Stomach (tissue), 9 donors: ENCODE measurements around the gene AKR1B1. TPM values are rescaled to one million over a fixed set of nuclear protein-coding genes. Genes with fewer than 3 reads are reported as not detected.
"Not testable (repeated sequence)": the region's sequence is repeated elsewhere in the genome, so short reads cannot be mapped to it uniquely, and the experiment has no call there.

Experiments
- DNase-seq, 2 donors: peaks; one replicate each; pipeline versions ENCODE4 v3.0.0 to v3.0.0-alpha.2; 2013 to 2019
- H3K27ac ChIP-seq, 5 donors: fragments of 200-600 bp in 4 of 5; sonication (generic) in 4 of 5; one replicate each; pipeline ENCODE4 v1.5.1; 2013 to 2019; ENCODE audit warnings: mild to moderate bottlenecking in 1 of 5, moderate library complexity in 1 of 5
- H3K27me3 ChIP-seq, 3 donors: fragments of 200-600 bp; sonication (generic); one replicate each; pipeline ENCODE4 v1.5.1; 2017 to 2019; ENCODE audit warnings: mixed run types in 1 of 3
- H3K36me3 ChIP-seq, 4 donors: fragments of 200-600 bp; sonication (generic); 1 replicate in 3 of 4; 2 replicates in 1 of 4; pipeline ENCODE4 v1.5.1; 2016 to 2019
- H3K4me1 ChIP-seq, 4 donors: fragments of 200-600 bp; sonication (generic); one replicate each; pipeline ENCODE4 v1.5.1; 2016 to 2019
- H3K4me3 ChIP-seq, 4 donors: fragments of 200-600 bp; sonication (generic) in 3 of 4; one replicate each; pipeline ENCODE4 v1.5.1; 2016 to 2019; ENCODE audit warnings: mild to moderate bottlenecking in 1 of 4
- H3K9me3 ChIP-seq, 4 donors: fragments of 200-600 bp; sonication (generic); one replicate each; pipeline ENCODE4 v1.5.1; 2016 to 2019
- CTCF ChIP-seq, 7 experiments: fragments of 450-650 bp in 4 of 7; fragments of 200-600 bp in 3 of 7; sonication (generic) in 3 of 7; IDR thresholded peaks; one replicate each; pipeline ENCODE4 v1.5.1; 2016 to 2019; ENCODE audit warnings: antibody characterized with exemption in 7 of 7, control low read depth in 2 of 7, mild to moderate bottlenecking in 1 of 7
- EP300 ChIP-seq: sonication (generic); formaldehyde crosslinking; IDR thresholded peaks from one replicate; pipeline ENCODE4 v1.6.1; 2017; ENCODE audit warnings: antibody characterized with exemption
- POLR2A ChIP-seq, 4 donors: fragments of 450-650 bp; IDR thresholded peaks; one replicate each; pipeline ENCODE4 v1.6.1; 2016; ENCODE audit warnings: antibody characterized with exemption in 4 of 4, control low read depth in 2 of 4, mild to moderate bottlenecking in 1 of 4, moderate library complexity in 1 of 4
- POLR2AphosphoS5 ChIP-seq, 3 donors: sonication (generic); formaldehyde crosslinking; IDR thresholded peaks; one replicate each; pipeline ENCODE4 v1.6.1; 2016; ENCODE audit warnings: antibody characterized with exemption in 3 of 3
- WGBS, 5 donors: extraction: QIAGEN DNeasy Blood & Tissue Kit in 3 of 5; methylation state at CpG; one replicate each; pipeline versions ENCODE4 v1.1.5 to v1.1.7; 2013 to 2018; 5-methylcytosine and 5-hydroxymethylcytosine counted together
- intact Hi-C: fragments of 100-400 bp; cut with DNase I; formaldehyde crosslinking; loops from one replicate; pipeline ENCODE4 v1.15.1; 2023; ENCODE audit warnings: low total_unique reads
- polyA plus RNA-seq, 3 donors: library from polyadenylated mRNA; stranded (reverse); fragments of 200-250 nt; gene quantifications; one replicate each; pipeline ENCODE4 v1.2.3, GENCODE V29; 2013
- total RNA-seq, 5 donors: library from RNA; depleted of rRNA; stranded (reverse); fragments of >200 nt; gene quantifications; one replicate each; pipeline versions ENCODE4 v1.1.0 to v1.2.3, GENCODE V29; 2014 to 2016
- donor health status: healthy with polysubstance abuse.
- donor health status: Bipolar disorder and iron deficiency.
- donor health status: healthy.

AKR1B1 gene
- total and polyA plus RNA-seq, 8 donors = 2.9 to 186 (median 38.5) TPM

DNA sequence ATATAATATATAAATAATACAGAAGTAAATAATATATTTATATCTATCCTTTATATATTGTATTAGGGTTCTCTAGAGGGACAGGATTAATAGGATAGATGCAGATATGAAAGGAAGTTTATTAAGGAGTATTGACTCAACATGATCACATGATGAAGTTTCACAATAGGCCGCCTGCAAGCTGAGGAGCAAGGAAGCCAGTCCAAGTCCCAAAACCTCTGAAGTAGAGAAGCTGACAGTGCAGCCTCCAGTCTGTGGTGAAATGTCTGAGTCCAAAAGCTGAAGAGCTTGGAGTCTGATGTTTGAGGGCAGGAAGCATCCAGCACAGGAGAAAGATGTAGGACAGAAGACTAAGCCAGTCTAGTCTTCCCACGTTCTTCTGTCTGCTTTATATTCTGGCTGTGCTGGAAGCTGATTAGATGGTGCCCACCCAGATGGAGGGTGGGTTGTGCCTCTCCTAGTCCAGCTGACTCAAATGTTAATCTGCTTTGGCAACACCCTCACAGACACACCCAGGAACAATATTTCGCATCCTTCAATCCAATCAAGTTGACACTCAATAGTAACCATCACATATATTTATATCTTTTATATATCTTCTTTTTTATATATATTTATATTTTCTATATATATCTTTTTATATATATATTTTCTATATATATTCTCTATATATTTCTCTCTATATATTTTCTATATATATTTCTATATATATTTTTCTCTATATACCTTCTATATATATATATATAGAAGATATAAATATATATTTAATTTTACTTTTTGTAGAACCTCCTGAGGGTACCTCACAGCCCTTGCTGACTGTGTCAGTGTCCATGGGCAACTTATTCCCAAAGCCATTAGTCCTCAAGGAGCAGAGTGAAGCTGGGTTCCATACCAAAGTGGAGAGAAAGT lies 43.8 kb upstream of the AKR1B1 start:
- no peak for DNase-seq
- intact Hi-C loops = no loop called here
- Histone ChIP-seq H3K27me3 (peaks cover 0 to 3% (median 0%) of the 10 kb centered on the region in 3 donors), H3K27ac (peak overlapping the region in 1 of 5 donors; percentile 30), H3K9me3 (no peaks in the 10 kb centered on the region), H3K36me3 (no peaks in the 10 kb centered on the region), H3K4me3 (no peak overlapping the region), H3K4me1 (no peaks in the 10 kb centered on the region)
- TF ChIP-seq EP300 (no peak), POLR2AphosphoS5 (IDR thresholded peaks at IDR 0.05) (peak in 2 of 3 donors; percentile 17 to 25)
- WGBS, 5 donors = 50 to 66% (median 62%) methylated on average over 3 of the region's 3 CpGs

GRCh38 chr7:134500982-134501381 lies 42.1 kb upstream of the AKR1B1 start:
- H3K9me3 ChIP-seq = no peaks in the 10 kb centered on the region
- H3K27me3 ChIP-seq = peaks cover 0 to 3% (median 0%) of the 10 kb centered on the region in 3 donors
- intact Hi-C loops = no loop called here
- H3K27ac ChIP-seq = no peak overlapping the region
- no peaks in the 10 kb centered on the region for H3K36me3 ChIP-seq
- no peak overlapping the region for H3K4me3 ChIP-seq
- no peaks in the 10 kb centered on the region for H3K4me1 ChIP-seq
- whole genome bisulfite sequencing, 5 donors = 63 to 69% (median 65%) methylated on average over 5 of the region's 5 CpGs
- TF ChIP-seq POLR2A (IDR thresholded peaks at IDR 0.05) (no peak), POLR2AphosphoS5 (IDR thresholded peaks at IDR 0.05) (no peak), EP300 (no peak), CTCF (IDR thresholded peaks at IDR 0.05) (no peak)
- DNase-seq = no peak

DNA sequence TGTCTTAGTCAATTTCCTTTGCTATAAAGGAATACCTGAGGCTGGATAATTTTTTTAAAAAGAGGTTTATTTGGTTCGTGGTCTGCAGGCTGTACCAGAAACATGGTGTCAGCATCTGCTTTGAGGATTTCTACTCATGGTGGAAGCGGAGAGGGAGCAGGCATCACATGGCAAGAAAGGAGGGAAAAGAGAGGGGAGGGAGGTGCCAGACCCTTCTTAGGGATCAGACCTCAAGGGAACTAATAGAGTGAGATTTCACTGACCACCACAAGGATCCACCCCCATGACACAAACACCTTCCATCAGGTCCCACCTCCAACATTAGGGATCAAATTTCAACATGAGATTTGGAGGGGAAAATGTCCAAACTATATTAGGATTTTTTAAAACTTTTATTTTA lies 41.5 kb upstream of the AKR1B1 start:
- intact Hi-C loops = no loop called here
- no peaks in the 10 kb centered on the region for H3K9me3 ChIP-seq
- H3K27ac ChIP-seq = no peak overlapping the region
- DNase-seq = no peak
- TF ChIP-seq POLR2A (IDR thresholded peaks at IDR 0.05) (no peak), EP300 (no peak), POLR2AphosphoS5 (IDR thresholded peaks at IDR 0.05) (no peak), CTCF (IDR thresholded peaks at IDR 0.05) (no peak)
- H3K4me3 ChIP-seq = no peak overlapping the region
- no peaks in the 10 kb centered on the region for H3K4me1 ChIP-seq
- 77 to 95% (median 89%) methylated on average over 2 of the region's 2 CpGs for WGBS, 5 donors
- H3K27me3 ChIP-seq = peaks cover 0 to 3% (median 0%) of the 10 kb centered on the region in 3 donors
- H3K36me3 ChIP-seq = no peaks in the 10 kb centered on the region

- Histone ChIP-seq H3K27ac (no peak overlapping the region), H3K4me3 (no peak overlapping the region), H3K27me3 (no peaks in the 10 kb centered on the region), H3K9me3 (no peaks in the 10 kb centered on the region), H3K4me1 (no peaks in the 10 kb centered on the region), H3K36me3 (no peaks in the 10 kb centered on the region)
- 61 to 92% (median 79%) methylated on average over 1 of the region's 1 CpG for whole genome bisulfite sequencing, 5 donors
- intact Hi-C loops = no loop called here
- no peak for DNase-seq
- TF ChIP-seq POLR2A (IDR thresholded peaks at IDR 0.05) (no peak), CTCF (IDR thresholded peaks at IDR 0.05) (no peak), EP300 (no peak), POLR2AphosphoS5 (IDR thresholded peaks at IDR 0.05) (no peak)
These were observed 36.6 kb upstream of the AKR1B1 start for GRCh38 chr7:134495546-134495945.

DNA sequence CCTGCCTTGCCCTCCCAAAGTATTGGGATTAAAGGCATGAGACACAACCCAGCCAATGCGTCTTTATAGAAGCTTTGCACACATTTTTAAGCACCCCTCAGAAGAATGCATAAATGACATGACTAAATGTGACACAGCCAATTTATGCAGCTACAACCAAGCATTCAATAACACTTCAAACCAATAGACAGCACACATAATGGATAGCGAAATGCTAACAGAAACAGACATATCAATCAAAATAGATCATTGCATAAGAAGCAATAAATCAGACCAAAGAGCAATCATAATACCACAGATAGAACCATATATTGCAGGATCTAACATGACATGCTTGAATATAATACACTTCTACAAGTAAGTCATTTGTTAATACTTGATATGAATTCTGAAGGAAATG lies 34.2 kb upstream of the AKR1B1 start:
- Histone ChIP-seq H3K9me3 (no peaks in the 10 kb centered on the region), H3K4me1 (no peaks in the 10 kb centered on the region), H3K36me3 (no peaks in the 10 kb centered on the region), H3K27me3 (no peaks in the 10 kb centered on the region), H3K4me3 (no peak overlapping the region), H3K27ac (no peak overlapping the region)
- DNase-seq = no peak
- TF ChIP-seq EP300 (no peak), CTCF (IDR thresholded peaks at IDR 0.05) (no peak)
- WGBS, 5 donors = 84 to 91% (median 89%) methylated on average over 2 of the region's 2 CpGs
- intact Hi-C loops = no loop called here

- H3K27me3 ChIP-seq, H3K9me3 ChIP-seq, H3K27ac ChIP-seq, H3K4me1 ChIP-seq, H3K36me3 ChIP-seq, H3K4me3 ChIP-seq, intact Hi-C loops, DNase-seq: not testable (repeated sequence)
- 71 to 75% (median 72%) methylated on average over 4 of the region's 4 CpGs for WGBS, 5 donors
These were observed 28.8 kb upstream of the AKR1B1 start for GRCh38 chr7:134487721-134488120.
